Adrenal gland (tissue), 5 donors: Measurements from ENCODE around the gene STAT5B.

Experiments used
- CTCF ChIP-seq, 6 experiments: fragments of 450-650 bp in 4 of 6; fragments of 200-600 bp in 2 of 6; sonication (generic) in 1 of 6; IDR thresholded peaks; 1 replicate in 5 of 6; 2 replicates in 1 of 6; pipeline versions ENCODE4 v1.5.1 to v1.8.0; 2016 to 2021; ENCODE audit warnings: antibody characterized with exemption in 6 of 6, mild to moderate bottlenecking in 2 of 6, moderate library complexity in 1 of 6
- POLR2A ChIP-seq, 2 donors: fragments of 450-650 bp; IDR thresholded peaks; one replicate each; pipeline ENCODE4 v1.6.1; 2017; ENCODE audit warnings: antibody characterized with exemption in 2 of 2, mild to moderate bottlenecking in 2 of 2, moderate library complexity in 1 of 2
- donor health status: DM: no; HTN: no; CAD: no.

GRCh38 chr17:42322382-42323267 is 46.4 kb upstream of the STAT5B start:
- TF ChIP-seq CTCF (IDR thresholded peaks at IDR 0.05) (peak; percentile 95 to 100 (median 100)), POLR2A (IDR thresholded peaks at IDR 0.05) (no peak)
